GM12891 (cell line): ENCODE results near the gene SIM2.

ENCODE experiments used
- POLR2A ChIP-seq: IDR thresholded peaks from 2 replicates; pipeline ENCODE4 v1.6.1; 2011; ENCODE audit warnings: low read depth, low read length, control low read depth
- POLR2AphosphoS5 ChIP-seq: IDR thresholded peaks from 2 replicates; pipeline ENCODE4 v1.6.1; 2011; ENCODE audit warnings: low read depth, low read length, control low read depth
- TAF1 ChIP-seq: IDR thresholded peaks from 2 replicates; pipeline ENCODE4 v1.6.1; 2011; ENCODE audit warnings: low read depth, low read length, control low read depth

GRCh38 chr21:36744190-36744559 is 45.3 kb downstream of the SIM2 start:
- no peak for TF ChIP-seq POLR2AphosphoS5
- no peak for TF ChIP-seq POLR2A
- TF ChIP-seq TAF1: no peak
